ENCODE measurements around the gene CHSY1.

The CHSY1 gene

GRCh38 chr15:101248274-101248673, 3.6 kb downstream of the CHSY1 start:
- Histone ChIP-seq H3K79me2 (ENCODE audit: control insufficient read depth, insufficient read depth, low read length, poor library complexity) (peaks cover 11% of the 10 kb centered on the region), H3K36me3 (ENCODE audit: control insufficient read depth in 1 of 2, insufficient read depth in 2 of 2, low read length in 2 of 2) (no peaks in the 10 kb centered on the region)
- DNase-seq: peak in 1 of 2 donors; percentile 34

GRCh38 chr15:101246824-101247745, 4.8 kb downstream of the CHSY1 start:
- Histone ChIP-seq H3K36me3 (ENCODE audit: control insufficient read depth in 1 of 2, insufficient read depth in 2 of 2, low read length in 2 of 2) (peaks cover 3 to 5% of the 10 kb centered on the region in 2 experiments), H3K4ac (ENCODE audit: low read depth, low read length) (peak overlapping the region; percentile 44), H2BK5ac (ENCODE audit: low read depth, low read length, poor library complexity) (no peak overlapping the region), H4K8ac (ENCODE audit: low read depth, low read length) (no peak overlapping the region), H2BK120ac (ENCODE audit: insufficient read depth, low read length, poor library complexity) (no peak overlapping the region), H3K79me2 (ENCODE audit: control insufficient read depth, insufficient read depth, low read length, poor library complexity) (peaks cover 10% of the 10 kb centered on the region), H3K14ac (ENCODE audit: low read length) (no peak overlapping the region), H2BK12ac (ENCODE audit: low read length) (no peak overlapping the region), H2AK5ac (ENCODE audit: low read length) (no peak overlapping the region), H2AFZ (ENCODE audit: insufficient read depth, low read length, poor library complexity) (no peak overlapping the region), H3K79me1 (ENCODE audit: low read length) (peaks cover 3% of the 10 kb centered on the region), H3K23ac (ENCODE audit: low read length) (no peak overlapping the region), H3K4me3 (ENCODE audit: low read depth, low read length) (no peak overlapping the region), H3K18ac (ENCODE audit: low read length) (no peak overlapping the region), H4K12ac (ENCODE audit: low read depth, low read length) (no peak overlapping the region), H3K9ac (ENCODE audit: low read length) (no peak overlapping the region), H3K4me1 (ENCODE audit: control insufficient read depth in 1 of 2, insufficient read depth in 2 of 2, low read length in 2 of 2) (peaks cover 2 to 3% of the 10 kb centered on the region in 2 experiments), H3K27ac (ENCODE audit: low read depth, low read length) (no peak overlapping the region), H3K4me2 (ENCODE audit: low read length) (no peak overlapping the region), H4K91ac (ENCODE audit: low read depth, low read length) (no peak overlapping the region), H3K27me3 (ENCODE audit: insufficient read depth, low read length) (no peaks in the 10 kb centered on the region), H3K9me3 (ENCODE audit: insufficient read depth, low read depth, low read length) (peaks cover 2% of the 10 kb centered on the region)
- DNase-seq: no peak
- no CpG with 5 or more reads among the region's 10 CpGs for WGBS (ENCODE audit: extremely low coverage, insufficient coverage, insufficient read length)

More at GRCh38 chr15:101248274-101248673, 3.6 kb downstream of the CHSY1 start:
- Histone ChIP-seq H3K4me1 (ENCODE audit: control insufficient read depth in 1 of 2, insufficient read depth in 2 of 2, low read length in 2 of 2) (peaks cover 2 to 3% of the 10 kb centered on the region in 2 experiments), H3K9me3 (ENCODE audit: insufficient read depth, low read depth, low read length) (peaks cover 2% of the 10 kb centered on the region), H3K27ac (ENCODE audit: low read depth, low read length) (no peak overlapping the region), H4K91ac (ENCODE audit: low read depth, low read length) (no peak overlapping the region), H2BK12ac (ENCODE audit: low read length) (no peak overlapping the region), H3K23ac (ENCODE audit: low read length) (no peak overlapping the region), H3K14ac (ENCODE audit: low read length) (no peak overlapping the region), H3K9ac (ENCODE audit: low read length) (no peak overlapping the region), H3K4me3 (ENCODE audit: low read depth, low read length) (no peak overlapping the region), H3K79me1 (ENCODE audit: low read length) (peaks cover 5% of the 10 kb centered on the region), H2BK120ac (ENCODE audit: insufficient read depth, low read length, poor library complexity) (no peak overlapping the region), H3K27me3 (ENCODE audit: insufficient read depth, low read length) (no peaks in the 10 kb centered on the region), H4K8ac (ENCODE audit: low read depth, low read length) (no peak overlapping the region), H2BK5ac (ENCODE audit: low read depth, low read length, poor library complexity) (no peak overlapping the region), H4K12ac (ENCODE audit: low read depth, low read length) (no peak overlapping the region), H2AFZ (ENCODE audit: insufficient read depth, low read length, poor library complexity) (no peak overlapping the region), H3K18ac (ENCODE audit: low read length) (no peak overlapping the region), H3K4ac (ENCODE audit: low read depth, low read length) (no peak overlapping the region), H2AK5ac (ENCODE audit: low read length) (no peak overlapping the region), H3K4me2 (ENCODE audit: low read length) (no peak overlapping the region)
- WGBS (ENCODE audit: extremely low coverage, insufficient coverage, insufficient read length): no CpG with 5 or more reads among the region's 3 CpGs

- Histone ChIP-seq H3K18ac (ENCODE audit: low read length) (no peak overlapping the region), H3K4me3 (ENCODE audit: low read depth, low read length) (no peak overlapping the region), H3K27ac (ENCODE audit: low read depth, low read length) (no peak overlapping the region), H3K9me3 (ENCODE audit: insufficient read depth, low read depth, low read length) (peaks cover 2% of the 10 kb centered on the region), H3K36me3 (ENCODE audit: control insufficient read depth in 1 of 2, insufficient read depth in 2 of 2, low read length in 2 of 2) (peaks cover 3 to 5% of the 10 kb centered on the region in 2 experiments), H3K79me2 (ENCODE audit: control insufficient read depth, insufficient read depth, low read length, poor library complexity) (peaks cover 8% of the 10 kb centered on the region), H2BK12ac (ENCODE audit: low read length) (no peak overlapping the region), H3K14ac (ENCODE audit: low read length) (no peak overlapping the region), H2AFZ (ENCODE audit: insufficient read depth, low read length, poor library complexity) (no peak overlapping the region), H4K8ac (ENCODE audit: low read depth, low read length) (no peak overlapping the region), H2BK120ac (ENCODE audit: insufficient read depth, low read length, poor library complexity) (no peak overlapping the region), H3K79me1 (ENCODE audit: low read length) (no peaks in the 10 kb centered on the region), H4K91ac (ENCODE audit: low read depth, low read length) (no peak overlapping the region), H2BK5ac (ENCODE audit: low read depth, low read length, poor library complexity) (no peak overlapping the region), H3K4me2 (ENCODE audit: low read length) (no peak overlapping the region), H3K9ac (ENCODE audit: low read length) (no peak overlapping the region), H2AK5ac (ENCODE audit: low read length) (no peak overlapping the region), H3K4ac (ENCODE audit: low read depth, low read length) (no peak overlapping the region), H4K12ac (ENCODE audit: low read depth, low read length) (no peak overlapping the region), H3K4me1 (ENCODE audit: control insufficient read depth in 1 of 2, insufficient read depth in 2 of 2, low read length in 2 of 2) (peaks cover 2 to 3% of the 10 kb centered on the region in 2 experiments), H3K27me3 (ENCODE audit: insufficient read depth, low read length) (no peaks in the 10 kb centered on the region), H3K23ac (ENCODE audit: low read length) (no peak overlapping the region)
- no CpG with 5 or more reads among the region's 6 CpGs for WGBS (ENCODE audit: extremely low coverage, insufficient coverage, insufficient read length)
- no peak for DNase-seq
Observed at GRCh38 chr15:101246391-101246790, 5.5 kb downstream of the CHSY1 start.

- no peak overlapping the region for H3K4me3 ChIP-seq (ENCODE audit: low read depth, low read length)
- H4K8ac ChIP-seq (ENCODE audit: low read depth, low read length): no peak overlapping the region
- H3K14ac ChIP-seq (ENCODE audit: low read length): no peak overlapping the region
- H3K9me3 ChIP-seq (ENCODE audit: insufficient read depth, low read depth, low read length): peaks cover 2% of the 10 kb centered on the region
- no peaks in the 10 kb centered on the region for H3K79me1 ChIP-seq (ENCODE audit: low read length)
- H4K12ac ChIP-seq (ENCODE audit: low read depth, low read length): no peak overlapping the region
- no peak overlapping the region for H2BK12ac ChIP-seq (ENCODE audit: low read length)
- no CpG with 5 or more reads among the region's 14 CpGs for WGBS (ENCODE audit: extremely low coverage, insufficient coverage, insufficient read length)
- peaks cover 8% of the 10 kb centered on the region for H3K79me2 ChIP-seq (ENCODE audit: control insufficient read depth, insufficient read depth, low read length, poor library complexity)
- H2AK5ac ChIP-seq (ENCODE audit: low read length): no peak overlapping the region
- no peak overlapping the region for H3K23ac ChIP-seq (ENCODE audit: low read length)
- peak overlapping the region; percentile 20 for H2AFZ ChIP-seq (ENCODE audit: insufficient read depth, low read length, poor library complexity)
- H3K4me2 ChIP-seq (ENCODE audit: low read length): no peak overlapping the region
- DNase-seq: no peak
- peak overlapping the region; percentile 17 for H3K4ac ChIP-seq (ENCODE audit: low read depth, low read length)
- H3K18ac ChIP-seq (ENCODE audit: low read length): no peak overlapping the region
- no peak overlapping the region for H4K91ac ChIP-seq (ENCODE audit: low read depth, low read length)
- no peak overlapping the region for H3K9ac ChIP-seq (ENCODE audit: low read length)
- H3K27me3 ChIP-seq (ENCODE audit: insufficient read depth, low read length): no peaks in the 10 kb centered on the region
- H3K27ac ChIP-seq (ENCODE audit: low read depth, low read length): no peak overlapping the region
- no peak overlapping the region for H2BK120ac ChIP-seq (ENCODE audit: insufficient read depth, low read length, poor library complexity)
- H3K36me3 ChIP-seq (ENCODE audit: control insufficient read depth in 1 of 2, insufficient read depth in 2 of 2, low read length in 2 of 2): peaks cover 3 to 5% of the 10 kb centered on the region in 2 experiments
- no peak overlapping the region for H2BK5ac ChIP-seq (ENCODE audit: low read depth, low read length, poor library complexity)
- H3K4me1 ChIP-seq (ENCODE audit: control insufficient read depth in 1 of 2, insufficient read depth in 2 of 2, low read length in 2 of 2): peaks cover 2 to 3% of the 10 kb centered on the region in 2 experiments
Observed at GRCh38 chr15:101244889-101245668, 6.8 kb downstream of the CHSY1 start.

Data from trophoblast cell (in vitro differentiated cells and primary cell).